Stimulated activated CD4-positive, alpha-beta T cell treated with anti-CD3 and anti-CD28 coated beads, Interleukin-2, amount 100 ng/mL, for 4 hours (primary cell): Measurements from ENCODE around the gene COG7.
"Not testable (repeated sequence)": the region's sequence is repeated elsewhere in the genome, so short reads cannot be mapped to it uniquely, and the experiment has no call there.

ENCODE experiments used
- DNase-seq: peaks from one replicate; pipeline ENCODE4 v3.0.0-alpha.2; 2020; ENCODE audit warnings: low read depth

The COG7 gene

GRCh38 chr16:23383881-23384280 lies 69.1 kb downstream of the COG7 start:
- DNase-seq, result no peak

- no peak for DNase-seq
These were observed 70.7 kb downstream of the COG7 start for GRCh38 chr16:23382279-23382678.

- not testable (repeated sequence) for DNase-seq
These were observed 71.3 kb downstream of the COG7 start for GRCh38 chr16:23381702-23382101.

GRCh38 chr16:23380501-23380951 lies 72.5 kb downstream of the COG7 start:
- no peak for DNase-seq

- DNase-seq, result no peak
These were observed 73.3 kb downstream of the COG7 start for GRCh38 chr16:23379707-23380106.

- no peak for DNase-seq
These were observed 74.1 kb downstream of the COG7 start for GRCh38 chr16:23378921-23379320.

- no peak for DNase-seq
These were observed 74.7 kb downstream of the COG7 start for GRCh38 chr16:23378256-23378655.

GRCh38 chr16:23377071-23377931 lies 75.7 kb downstream of the COG7 start:
- DNase-seq, result no peak

GRCh38 chr16:23375643-23376042 lies 77.3 kb downstream of the COG7 start:
- DNase-seq, result no peak

- DNase-seq, result no peak
These were observed 78.1 kb downstream of the COG7 start for GRCh38 chr16:23374721-23375510.

GRCh38 chr16:23373436-23374219 lies 79.4 kb downstream of the COG7 start:
- DNase-seq, result no peak

- DNase-seq, result no peak
These were observed 81.6 kb downstream of the COG7 start for GRCh38 chr16:23371368-23371767.

GRCh38 chr16:23369416-23369815 lies 83.6 kb downstream of the COG7 start:
- no peak for DNase-seq

GRCh38 chr16:23368469-23368868 lies 84.5 kb downstream of the COG7 start:
- DNase-seq, result no peak

- no peak for DNase-seq
These were observed 85.0 kb downstream of the COG7 start for GRCh38 chr16:23367988-23368387.

- no peak for DNase-seq
These were observed 85.4 kb downstream of the COG7 start for GRCh38 chr16:23367564-23367963.

- not testable (repeated sequence) for DNase-seq
These were observed 86.6 kb downstream of the COG7 start for GRCh38 chr16:23366341-23366740.

GRCh38 chr16:23365602-23366240 lies 87.3 kb downstream of the COG7 start:
- no peak for DNase-seq

GRCh38 chr16:23362460-23363317 lies 90.3 kb downstream of the COG7 start:
- DNase-seq, result no peak

- DNase-seq, result no peak
These were observed 93.8 kb downstream of the COG7 start for GRCh38 chr16:23359092-23359760.
